ENCODE data around the gene ITGAX. TPM values are rescaled to one million over a fixed set of nuclear protein-coding genes. Genes with fewer than 3 reads are reported as not detected.
A peak's percentile ranks its signal among the peaks of the same experiment; 100 is the strongest.

The ITGAX gene
- total RNA-seq, 1 experiment from 2014 or later: 1.9 TPM

GRCh38 chr16:31385680-31386079 lies 30.7 kb downstream of the ITGAX start:
- Histone ChIP-seq H3K36me3 (ENCODE audit: control insufficient read depth in 1 of 2, insufficient read depth in 2 of 2, low read length in 2 of 2) (no peaks in the 10 kb centered on the region), H3K4me3 (replicated peaks in 1 of 2; ENCODE audit: low read depth in 1 of 2, low read length in 2 of 2) (peak overlapping the region in 1 of 2 experiments; percentile 28; a peak in 2 of 4 replicates), H3K9me2 (ENCODE audit: insufficient read depth) (no peaks in the 10 kb centered on the region), H4K20me1 (ENCODE audit: insufficient read depth) (no peaks in the 10 kb centered on the region), H3K27me3 (ENCODE audit: insufficient read depth, low read length) (no peaks in the 10 kb centered on the region), H3K4me2 (ENCODE audit: low read length) (peak overlapping the region; percentile 64), H3K9me3 (ENCODE audit: control insufficient read depth in 1 of 2, insufficient read depth in 1 of 2, low read depth in 1 of 2, low read length in 2 of 2) (no peaks in the 10 kb centered on the region), H3K9ac (ENCODE audit: low read length) (peak overlapping the region; percentile 26), H3K79me2 (ENCODE audit: insufficient read depth, low read length) (no peaks in the 10 kb centered on the region), H3K27ac (ENCODE audit: low read depth, low read length) (peak overlapping the region; percentile 44; the same call in 1 of the 2 replicates), H3K4me1 (ENCODE audit: control insufficient read depth in 1 of 2, insufficient read depth in 2 of 2, low read length in 2 of 2) (peaks cover 23 to 32% of the 10 kb centered on the region in 2 experiments), H2AFZ (ENCODE audit: low read depth, low read length, poor library complexity, severe bottlenecking) (no peak overlapping the region)
- ChIA-PET RAD21 (ENCODE audit: low non-redundant PET in 1 of 2, low total read pairs in 2 of 2, uncharacterized antibody in 2 of 2, unreplicated experiment in 2 of 2) (interaction anchor here (0.6 to 0.7 kb wide), 2 partner anchors 57 to 62 kb away, joined by 3 read pairs; partner anchors contain the start of gene ZNF843 (in 1 of the 2)), CTCF (interaction anchor here (1.0 to 1.4 kb wide), 5 partner anchors 10 to 432 kb away, joined by 3 to 5 read pairs (median 3); partner anchors contain the start of gene TRIM72), POLR2A (interaction anchor here (0.7 kb wide), 1 partner anchor 352 kb away, joined by 4 read pairs; the partner anchor contains the start of gene STX4)
- TF ChIP-seq ZFX (IDR thresholded peaks at IDR 0.05) (no peak), EZH2phosphoT487 (IDR thresholded peaks at IDR 0.05; ENCODE audit: borderline replicate concordance) (no peak), FOSL1 (IDR thresholded peaks at IDR 0.05; ENCODE audit: low read depth) (peak; percentile 63), CEBPB (IDR thresholded peaks at IDR 0.05; ENCODE audit: low read depth) (0 out of 2 replicates have a peak, but pooled peaks have one; percentile 7), JUND (IDR thresholded peaks at IDR 0.05) (peak; percentile 56), EGR1 (IDR thresholded peaks at IDR 0.05; ENCODE audit: low read depth) (peak; percentile 87), MAX (IDR thresholded peaks at IDR 0.05) (peak; percentile 79)
- ATAC-seq (peak; percentile 68), DNase-seq (ENCODE audit: low read depth, low spot score) (peak; percentile 15)
- no TSS peak for BruUV-seq (replicated peaks)
- intact Hi-C loops (cut with micrococcal nuclease): no loop called here

GRCh38 chr16:31386157-31386984 lies 31.4 kb downstream of the ITGAX start:
- POLR2A ChIA-PET: interaction anchor here (0.7 to 0.9 kb wide), 2 partner anchors 172 to 353 kb away, joined by 3 to 4 read pairs; partner anchors contain the start of genes STX4 and TRIM72

More at GRCh38 chr16:31386157-31386984, 31.4 kb downstream of the ITGAX start:
- H3K4me3 ChIP-seq (replicated peaks in 1 of 2; ENCODE audit: low read depth in 1 of 2, low read length in 2 of 2): peak overlapping the region in 1 of 2 experiments; percentile 28; a peak in 2 of 4 replicates
- ChIA-PET CTCF (interaction anchor here (0.8 to 1.4 kb wide), 7 partner anchors 9 to 432 kb away, joined by 3 to 5 read pairs (median 3); partner anchors contain the start of gene TRIM72), RAD21 (ENCODE audit: low non-redundant PET in 1 of 2, low total read pairs in 2 of 2, uncharacterized antibody in 2 of 2, unreplicated experiment in 2 of 2) (interaction anchor here (0.6 to 0.7 kb wide), 2 partner anchors 56 to 57 kb away, joined by 3 to 4 read pairs; partner anchors contain the start of gene ZNF843 (in 1 of the 2))
- H4K20me1 ChIP-seq (ENCODE audit: insufficient read depth): no peaks in the 10 kb centered on the region
- no TSS peak for BruUV-seq (replicated peaks)
- H3K27me3 ChIP-seq (ENCODE audit: insufficient read depth, low read length): no peaks in the 10 kb centered on the region
- peak; percentile 68 for ATAC-seq
- no peaks in the 10 kb centered on the region for H3K9me2 ChIP-seq (ENCODE audit: insufficient read depth)
- intact Hi-C loops (cut with micrococcal nuclease): no loop called here
- peak; percentile 54 for DNase-seq (ENCODE audit: low read depth, low spot score)
- 0 out of 2 replicates have a peak, but pooled peaks have one; percentile 8 for TF ChIP-seq CEBPB (IDR thresholded peaks at IDR 0.05; ENCODE audit: low read depth)
- 0 out of 2 replicates have a peak, but pooled peaks have one; percentile 34 for TF ChIP-seq EGR1 (IDR thresholded peaks at IDR 0.05; ENCODE audit: low read depth)
- TF ChIP-seq FOSL1 (IDR thresholded peaks at IDR 0.05; ENCODE audit: low read depth): peak; percentile 7; the same call in 1 of the 2 replicates
- peak; percentile 62; the same call in 1 of the 2 replicates for TF ChIP-seq CBX3 (IDR thresholded peaks at IDR 0.05; ENCODE audit: low read depth)
- TF ChIP-seq POLR2AphosphoS5 (IDR thresholded peaks at IDR 0.05; ENCODE audit: low read depth, low read length): no peak
- peak overlapping the region; percentile 42 for H2AFZ ChIP-seq (ENCODE audit: low read depth, low read length, poor library complexity, severe bottlenecking)
- H3K9ac ChIP-seq (ENCODE audit: low read length): peak overlapping the region; percentile 26; the same call in 1 of the 2 replicates
- H3K36me3 ChIP-seq (ENCODE audit: control insufficient read depth in 1 of 2, insufficient read depth in 2 of 2, low read length in 2 of 2): no peaks in the 10 kb centered on the region
- peak overlapping the region; percentile 44; the same call in 1 of the 2 replicates for H3K27ac ChIP-seq (ENCODE audit: low read depth, low read length)
- peaks cover 23 to 32% of the 10 kb centered on the region in 2 experiments for H3K4me1 ChIP-seq (ENCODE audit: control insufficient read depth in 1 of 2, insufficient read depth in 2 of 2, low read length in 2 of 2)
- H3K4me2 ChIP-seq (ENCODE audit: low read length): peak overlapping the region; percentile 64
- no peaks in the 10 kb centered on the region for H3K9me3 ChIP-seq (ENCODE audit: control insufficient read depth in 1 of 2, insufficient read depth in 1 of 2, low read depth in 1 of 2, low read length in 2 of 2)
- H3K79me2 ChIP-seq (ENCODE audit: insufficient read depth, low read length): no peaks in the 10 kb centered on the region
